HCT116 (cell line): ENCODE results near the gene MATK. TPM values are rescaled to one million over a fixed set of nuclear protein-coding genes. Genes with fewer than 3 reads are reported as not detected.

Experiments used
- ATAC-seq: fragments of 200-7000 bp; cut with Tn5 transposase; 2 replicates; pipeline ENCODE4 v1.9.1; 2020; ENCODE audit warnings: mild to moderate bottlenecking, moderate library complexity
- BruUV-seq: library from RNA; stranded (reverse); fragments of 400-500 nt; replicated peaks from 2 replicates; lab custom pipeline; 2021; lab: Mats Ljungman, UMichigan
- CTCF ChIA-PET: fragments of 300-600 bp; sonication (Branson Sonifier 250); formaldehyde crosslinking; loops from one replicate; lab custom pipeline; 2021; ENCODE audit warnings: antibody characterized with exemption; lab: Charles Lee
- POLR2A ChIA-PET: fragments of 300-600, 350-600 bp; sonication (Branson Sonifier 250); formaldehyde crosslinking; loops from one replicate; lab custom pipeline; 2021; ENCODE audit warnings: antibody characterized with exemption; lab: Charles Lee
- RAD21 ChIA-PET, 2 experiments: fragments of 300-600 bp; sonication (Branson Sonifier 250); formaldehyde crosslinking; loops; one replicate each; lab custom pipeline; 2023; ENCODE audit warnings: low total read pairs in 2 of 2; ENCODE audit not compliant: uncharacterized antibody in 2 of 2, unreplicated experiment in 2 of 2, low non-redundant PET in 1 of 2; lab: Charles Lee
- DNase-seq: peaks from one replicate; pipeline ENCODE4 v3.0.0-alpha.2; 2010; ENCODE audit warnings: low read depth, low spot score
- H2AFZ ChIP-seq: fragments of 200-600 bp; shearing (Covaris generic), sonication (generic); 2 replicates; pipeline ENCODE4 v1.6.1; 2017; ENCODE audit warnings: low read depth, mixed run types, mixed read lengths, antibody characterized with exemption, low read length; ENCODE audit not compliant: poor library complexity, severe bottlenecking
- H3K27ac ChIP-seq: 2 replicates; pipeline ENCODE4 v1.5.1; 2012; ENCODE audit warnings: low read depth, low read length
- H3K27me3 ChIP-seq: fragments of 200-600 bp; sonication (generic); 2 replicates; pipeline ENCODE4 v1.6.1; 2016; ENCODE audit warnings: mixed run types, low read length, mixed read lengths; ENCODE audit not compliant: insufficient read depth
- H3K36me3 ChIP-seq, 2 experiments: fragments of 200-500 bp in 1 of 2; fragments of 200-600 bp in 1 of 2; sonication (Bioruptor generic) in 1 of 2; sonication (generic) in 1 of 2; 2 replicates each; pipeline versions ENCODE4 v1.5.1 to v1.6.1; 2014 to 2016; ENCODE audit warnings: low read length in 2 of 2, inconsistent platforms in 1 of 2, mixed read lengths in 1 of 2, mixed run types in 1 of 2; ENCODE audit not compliant: insufficient read depth in 2 of 2, control insufficient read depth in 1 of 2
- H3K4me1 ChIP-seq, 2 experiments: fragments of 200-600 bp in 1 of 2; sonication (generic) in 1 of 2; 2 replicates each; pipeline versions ENCODE4 v1.5.1 to v1.6.1; 2012 to 2017; ENCODE audit warnings: low read length in 2 of 2, inconsistent platforms in 1 of 2, mild to moderate bottlenecking in 1 of 2, mixed read lengths in 1 of 2, mixed run types in 1 of 2, moderate library complexity in 1 of 2; ENCODE audit not compliant: insufficient read depth in 2 of 2, control insufficient read depth in 1 of 2
- H3K4me2 ChIP-seq: fragments of 200-600 bp; sonication (generic); 2 replicates; pipeline ENCODE4 v1.6.1; 2017; ENCODE audit warnings: mixed run types, low read length, mixed read lengths
- H3K4me3 ChIP-seq, 2 experiments: fragments of 200-600 bp in 1 of 2; sonication (generic) in 1 of 2; replicated peaks in 1 of 2; 2 replicates each; pipeline ENCODE4 v1.5.1; 2011 to 2016; ENCODE audit warnings: low read length in 2 of 2, control low read depth in 1 of 2, low read depth in 1 of 2, mild to moderate bottlenecking in 1 of 2, mixed read lengths in 1 of 2, mixed run types in 1 of 2
- H3K79me2 ChIP-seq: fragments of 200-600 bp; sonication (generic); 2 replicates; pipeline ENCODE4 v1.6.1; 2017; ENCODE audit warnings: mild to moderate bottlenecking, mixed run types, low read length, moderate library complexity, mixed read lengths; ENCODE audit not compliant: insufficient read depth
- H3K9ac ChIP-seq: fragments of 200-600 bp; sonication (generic); 2 replicates; pipeline ENCODE4 v1.6.1; 2016; ENCODE audit warnings: low read length, mixed read lengths
- H3K9me2 ChIP-seq: fragments of 200-600 bp; sonication (generic), shearing (Covaris generic); 2 replicates; pipeline ENCODE4 v1.6.1; 2017; ENCODE audit warnings: mixed run types, mild to moderate bottlenecking, moderate library complexity; ENCODE audit not compliant: insufficient read depth
- H3K9me3 ChIP-seq, 2 experiments: fragments of 200-500 bp in 1 of 2; fragments of 200-600 bp in 1 of 2; sonication (Bioruptor generic) in 1 of 2; sonication (generic) in 1 of 2; 2 replicates each; pipeline ENCODE4 v1.6.1; 2014 to 2017; ENCODE audit warnings: low read length in 2 of 2, mixed read lengths in 2 of 2, inconsistent platforms in 1 of 2, low read depth in 1 of 2, mild to moderate bottlenecking in 1 of 2, mixed run types in 1 of 2, moderate library complexity in 1 of 2; ENCODE audit not compliant: control insufficient read depth in 1 of 2, insufficient read depth in 1 of 2
- H4K20me1 ChIP-seq: fragments of 200-600 bp; sonication (generic), shearing (Covaris generic); 2 replicates; pipeline ENCODE4 v1.6.1; 2017; ENCODE audit warnings: mixed run types, mild to moderate bottlenecking, moderate library complexity; ENCODE audit not compliant: insufficient read depth
- CBX3 ChIP-seq: IDR thresholded peaks from 2 replicates; pipeline ENCODE4 v1.6.1; 2012; ENCODE audit warnings: low read depth
- CTCF ChIP-seq, 3 experiments: fragments of 200-600 bp in 1 of 3; sonication (generic) in 1 of 3; IDR thresholded peaks in 2 of 3; conservative IDR thresholded peaks in 1 of 3; 2 replicates each; pipeline ENCODE4 v1.5.1; 2012 to 2017; ENCODE audit warnings: low read depth in 2 of 3, low read length in 2 of 3, antibody characterized with exemption in 1 of 3, borderline replicate concordance in 1 of 3, control low read depth in 1 of 3, mild to moderate bottlenecking in 1 of 3, mixed read lengths in 1 of 3, mixed run types in 1 of 3, moderate library complexity in 1 of 3; ENCODE audit not compliant: insufficient read depth in 1 of 3
- ELF1 ChIP-seq: IDR thresholded peaks from 2 replicates; pipeline ENCODE4 v1.6.1; 2012; ENCODE audit warnings: low read depth, borderline replicate concordance
- EZH2 ChIP-seq: fragments of 200-600 bp; sonication (generic); IDR thresholded peaks from 2 replicates; pipeline ENCODE4 v1.6.1; 2017; ENCODE audit warnings: antibody characterized with exemption, mixed run types
- FOSL1 ChIP-seq: IDR thresholded peaks from 2 replicates; pipeline ENCODE4 v1.6.1; 2012; ENCODE audit warnings: low read depth
- JUND ChIP-seq: IDR thresholded peaks from 2 replicates; pipeline ENCODE4 v1.6.1; 2012
- MAX ChIP-seq: IDR thresholded peaks from 2 replicates; pipeline ENCODE4 v1.6.1; 2012
- RAD21 ChIP-seq: IDR thresholded peaks from 2 replicates; pipeline ENCODE4 v1.6.1; 2012; ENCODE audit warnings: low read depth, mild to moderate bottlenecking
- SIN3A ChIP-seq: IDR thresholded peaks from 2 replicates; pipeline ENCODE4 v1.6.1; 2012; ENCODE audit warnings: low read depth
- SP1 ChIP-seq: IDR thresholded peaks from 2 replicates; pipeline ENCODE4 v1.6.1; 2012; ENCODE audit warnings: low read depth
- intact Hi-C: fragments of 100-400 bp; cut with micrococcal nuclease; formaldehyde crosslinking; loops from 2 replicates; pipeline ENCODE4 v1.10.0; 2022
- total RNA-seq: library from RNA; stranded (reverse); gene quantifications from one replicate; pipeline ENCODE4 v1.2.1, GENCODE V29; 2021; ENCODE audit not compliant: unreplicated experiment

The MATK gene
- total RNA-seq, 1 experiment from 2014 or later = not detected

GRCh38 chr19:3746371-3747056 lies 39.7 kb downstream of the MATK start:
- H3K9ac ChIP-seq = no peak overlapping the region
- H3K4me2 ChIP-seq = no peak overlapping the region
- H3K4me1 ChIP-seq = no peaks in the 10 kb centered on the region
- no peak overlapping the region for H3K27ac ChIP-seq
- no TSS peak for BruUV-seq
- ChIA-PET CTCF (interaction anchor here (1.2 kb wide), 1 partner anchor 15 kb away, joined by 3 read pairs; the partner anchor contains the start of gene APBA3), POLR2A (no interaction called here)
- no peaks in the 10 kb centered on the region for H3K79me2 ChIP-seq
- no peak overlapping the region for H2AFZ ChIP-seq
- intact Hi-C loops = no loop called here
- H3K9me2 ChIP-seq = no peaks in the 10 kb centered on the region
- TF ChIP-seq SP1 (no peak), RAD21 (no peak), MAX (no peak), CTCF (IDR thresholded peaks at IDR 0.05 in 2 of 3, conservative IDR thresholded peaks at IDR 0.05 in 1 of 3; ENCODE audit: borderline replicate concordance in 1 of 3, insufficient read depth in 1 of 3, low read depth in 2 of 3, low read length in 2 of 3) (no peak), EZH2 (no peak), JUND (no peak), SIN3A (no peak), FOSL1 (no peak), CBX3 (no peak), ELF1 (no peak)
- TF ChIP-seq, all 23 proteins: peak for 0
- Histone ChIP-seq H3K36me3 (peaks cover 0 to 3% of the 10 kb centered on the region in 2 experiments; a peak in 2 of 4 replicates), H3K9me3 (no peaks in the 10 kb centered on the region), H4K20me1 (no peaks in the 10 kb centered on the region), H3K4me3 (no peak overlapping the region), H3K27me3 (no peaks in the 10 kb centered on the region)
- ATAC-seq (no peak), DNase-seq (no peak)
- RAD21 ChIA-PET = no interaction called here
